ENCODE measurements around the gene DUOXA2.

The DUOXA2 gene

DNA sequence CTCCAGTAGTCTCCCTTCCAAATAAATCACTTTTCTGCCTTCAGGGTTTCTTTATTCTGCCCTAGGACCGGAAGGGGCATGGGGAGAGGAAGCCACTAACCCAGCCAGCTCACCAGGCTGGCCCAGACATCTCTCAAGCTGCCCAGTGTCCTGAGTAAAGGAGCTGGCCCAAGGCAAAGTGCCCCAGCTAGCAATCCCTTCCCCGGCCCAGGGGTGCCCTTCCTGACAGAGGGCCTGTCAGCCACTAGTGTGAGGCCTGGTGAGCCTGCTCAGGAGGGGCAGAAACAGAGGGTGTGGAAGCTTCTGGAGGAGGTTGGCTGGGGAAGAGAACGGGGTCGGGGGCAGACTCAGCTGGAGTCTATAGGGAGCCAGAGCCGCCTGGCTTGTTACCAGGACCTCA lies 51.4 kb downstream of the DUOXA2 start:
- TF ChIP-seq POLR2AphosphoS5 (IDR thresholded peaks at IDR 0.05; ENCODE audit: low read depth, low read length): no peak

GRCh38 chr15:45166834-45167630 lies 52.9 kb downstream of the DUOXA2 start:
- TF ChIP-seq FOXP2 (optimal IDR thresholded peaks at IDR 0.05; ENCODE audit: borderline replicate concordance, extremely low read depth, extremely low read length, insufficient read depth): peak; percentile 34
- no peak for TF ChIP-seq TAF1 (IDR thresholded peaks at IDR 0.05; ENCODE audit: borderline replicate concordance, insufficient read depth, low read length)
- no peak for TF ChIP-seq REST (IDR thresholded peaks at IDR 0.05; ENCODE audit: insufficient read depth in 1 of 2, low read depth in 2 of 2, low read length in 2 of 2)
- TF ChIP-seq SIN3A (IDR thresholded peaks at IDR 0.05; ENCODE audit: borderline replicate concordance, insufficient read depth, low read length): no peak
- TF ChIP-seq POLR2AphosphoS5 (IDR thresholded peaks at IDR 0.05; ENCODE audit: low read depth, low read length): no peak

DNA sequence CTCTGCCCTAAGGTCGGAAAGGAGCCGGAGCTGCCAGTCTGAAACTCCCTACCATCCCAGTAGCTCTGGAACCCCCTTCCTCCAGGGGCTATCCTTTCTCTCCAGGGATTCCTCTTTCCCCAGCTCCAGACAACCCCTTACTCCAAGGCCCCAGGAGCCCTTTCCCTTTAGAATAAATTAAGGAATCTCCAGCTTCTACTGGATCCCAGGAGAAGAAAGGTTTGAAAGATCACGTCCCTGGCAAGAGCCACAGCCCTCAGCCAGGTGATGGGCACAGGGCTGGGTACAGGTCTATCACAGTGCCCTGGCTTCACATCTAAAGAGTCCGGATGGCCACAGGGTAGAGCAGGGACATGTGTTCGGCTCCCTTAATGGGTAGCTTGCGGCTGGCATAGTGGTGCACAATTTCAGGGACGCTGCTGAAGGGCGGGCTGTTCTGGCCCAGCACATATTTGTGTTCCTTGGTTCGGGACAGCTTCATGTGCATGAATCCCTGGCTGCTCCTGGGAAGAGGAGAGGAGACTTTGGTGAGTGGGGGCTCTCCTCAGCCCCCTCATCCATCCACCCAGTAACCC lies 53.6 kb downstream of the DUOXA2 start:
- no peak for TF ChIP-seq SIN3A (IDR thresholded peaks at IDR 0.05; ENCODE audit: borderline replicate concordance, insufficient read depth, low read length)
- no peak for TF ChIP-seq POLR2AphosphoS5 (IDR thresholded peaks at IDR 0.05; ENCODE audit: low read depth, low read length)
- no peak for TF ChIP-seq REST (IDR thresholded peaks at IDR 0.05; ENCODE audit: insufficient read depth in 1 of 2, low read depth in 2 of 2, low read length in 2 of 2)
- TF ChIP-seq FOXP2 (optimal IDR thresholded peaks at IDR 0.05; ENCODE audit: borderline replicate concordance, extremely low read depth, extremely low read length, insufficient read depth): no peak
- no peak for TF ChIP-seq TAF1 (IDR thresholded peaks at IDR 0.05; ENCODE audit: borderline replicate concordance, insufficient read depth, low read length)

Data from PFSK-1 (cell line).